HepG2 (cell line): ENCODE data around the gene COX6B1. TPM values are rescaled to one million over a fixed set of nuclear protein-coding genes. Genes with fewer than 3 reads are reported as not detected.

Experiments
- AGO2 ChIP-seq: fragments of 200-400 bp; formaldehyde crosslinking; optimal IDR thresholded peaks from 2 replicates; pipeline ENCODE3; 2017; ENCODE audit warnings: mild to moderate bottlenecking, low read depth, low read length, moderate library complexity
- ASH2L ChIP-seq: fragments of 300-600, 200-600 bp; sonication (generic); IDR thresholded peaks from 2 replicates; pipeline ENCODE4 v1.7.0; 2017; ENCODE audit warnings: low read depth, mild to moderate bottlenecking, moderate library complexity, mixed read lengths, low read length; ENCODE audit not compliant: insufficient read length
- CSRNP1 ChIP-seq: sonication (generic); formaldehyde crosslinking; IDR thresholded peaks from 2 replicates; pipeline ENCODE4 v1.8.1; 2023; ENCODE audit warnings: mild to moderate bottlenecking, missing genetic modification reagents
- GLI4 ChIP-seq: sonication (generic); formaldehyde crosslinking; IDR thresholded peaks from 2 replicates; pipeline ENCODE4 v1.5.1; 2020; ENCODE audit warnings: missing genetic modification reagents, mild to moderate bottlenecking, moderate library complexity, borderline replicate concordance
- MEIS2 ChIP-seq: sonication (generic); formaldehyde crosslinking; IDR thresholded peaks from 2 replicates; pipeline ENCODE4 v1.9.0; 2021; ENCODE audit warnings: mild to moderate bottlenecking, missing genetic modification reagents
- NR2F1 ChIP-seq, 2 experiments: fragments of 450-650 bp in 1 of 2; formaldehyde crosslinking in 1 of 2; IDR thresholded peaks; 2 replicates each; pipeline versions ENCODE4 v1.5.0 to v1.6.1; 2016 to 2020; ENCODE audit warnings: mild to moderate bottlenecking in 1 of 2, missing compliant biosample characterization in 1 of 2, missing genetic modification reagents in 1 of 2, moderate library complexity in 1 of 2
- POGZ ChIP-seq: sonication (generic); formaldehyde crosslinking; IDR thresholded peaks from 2 replicates; pipeline ENCODE4 v1.4.0; 2020; ENCODE audit warnings: mild to moderate bottlenecking, missing genetic modification reagents
- POLR2A ChIP-seq, 2 experiments: IDR thresholded peaks; 2 replicates each; pipeline ENCODE4 v1.6.1; 2011; ENCODE audit warnings: low read depth in 2 of 2, low read length in 2 of 2, mild to moderate bottlenecking in 1 of 2, moderate library complexity in 1 of 2; ENCODE audit not compliant: insufficient read depth in 1 of 2
- RXRB ChIP-seq: IDR thresholded peaks from 2 replicates; pipeline ENCODE4 v1.6.1; 2016; ENCODE audit warnings: borderline replicate concordance, missing genetic modification reagents, missing compliant biosample characterization
- SATB2 ChIP-seq: sonication (generic); formaldehyde crosslinking; IDR thresholded peaks from 2 replicates; pipeline ENCODE4 v1.5.0; 2020; ENCODE audit warnings: missing genetic modification reagents
- SCMH1 ChIP-seq: sonication (generic); formaldehyde crosslinking; IDR thresholded peaks from 2 replicates; pipeline ENCODE4 v1.9.0; 2021; ENCODE audit warnings: missing genetic modification reagents, mild to moderate bottlenecking, borderline replicate concordance
- SRSF9 ChIP-seq: fragments of 200-400 bp; formaldehyde crosslinking; IDR thresholded peaks from 2 replicates; pipeline ENCODE4 v1.6.1; 2018; ENCODE audit warnings: borderline replicate concordance, mild to moderate bottlenecking, low read depth, low read length; ENCODE audit not compliant: insufficient read depth, poor library complexity, severe bottlenecking
- TEAD3 ChIP-seq: optimal IDR thresholded peaks from 2 replicates; pipeline ENCODE3; 2016; ENCODE audit warnings: borderline replicate concordance
- U2AF1 ChIP-seq: fragments of 200-400 bp; formaldehyde crosslinking; optimal IDR thresholded peaks from 2 replicates; pipeline ENCODE3; 2017; ENCODE audit warnings: mild to moderate bottlenecking, low read depth, low read length
- U2AF2 ChIP-seq: fragments of 200-400 bp; formaldehyde crosslinking; IDR thresholded peaks from 2 replicates; pipeline ENCODE4 v1.6.1; 2017; ENCODE audit warnings: low read depth, mild to moderate bottlenecking, low read length
- ZNF274 ChIP-seq: sonication (generic); formaldehyde crosslinking; IDR thresholded peaks from 2 replicates; pipeline ENCODE4 v1.5.1; 2020; ENCODE audit warnings: mild to moderate bottlenecking, missing genetic modification reagents
- ZNF317 ChIP-seq: sonication (generic); formaldehyde crosslinking; IDR thresholded peaks from 2 replicates; pipeline ENCODE4 v1.5.0; 2020; ENCODE audit warnings: mild to moderate bottlenecking, missing genetic modification reagents
- ZNF567 ChIP-seq: sonication (generic); formaldehyde crosslinking; IDR thresholded peaks from 2 replicates; pipeline ENCODE4 v1.8.1; 2023; ENCODE audit warnings: mild to moderate bottlenecking, missing genetic modification reagents, borderline replicate concordance
- ZSCAN29 ChIP-seq: sonication (generic); formaldehyde crosslinking; conservative IDR thresholded peaks from 2 replicates; pipeline ENCODE4 v1.4.0; 2020; ENCODE audit warnings: mild to moderate bottlenecking, missing genetic modification reagents
- polyA plus RNA-seq, 8 experiments: library from polyadenylated mRNA; depleted of rRNA in 3 of 8; stranded (reverse) in 7 of 8; unstranded in 1 of 8; fragments of >200 nt; fragmentation: Illumina TruSeq in 4 of 8; extraction: Trizol in 4 of 8; gene quantifications; 2 replicates each; pipeline versions ENCODE4 v1.2.1 to v1.2.3, GENCODE V29; 2011 to 2016; ENCODE audit warnings: low read depth in 4 of 8, missing spikeins in 1 of 8, mixed read lengths in 1 of 8; ENCODE audit not compliant: insufficient read depth in 1 of 8
- total RNA-seq, 5 experiments: library from RNA; depleted of rRNA; stranded (reverse); fragments of >200 nt; fragmentation: Illumina TruSeq; extraction: Trizol; gene quantifications; 2 replicates each; pipeline ENCODE4 v1.2.3, GENCODE V29; 2016; ENCODE audit warnings: low read depth in 1 of 5
- TF ChIP-seq, protein P1 (sequence below): IDR thresholded peaks from 2 replicates; pipeline ENCODE4 v1.6.1; 2016; ENCODE audit warnings: low read depth, missing genetic modification reagents, missing compliant biosample characterization
- TF ChIP-seq, protein P2 (sequence below): IDR thresholded peaks from 2 replicates; pipeline ENCODE4 v1.6.1; 2016; ENCODE audit warnings: missing biosample characterization, missing genetic modification reagents, low read depth

The COX6B1 gene
- total and polyA plus RNA-seq, 2 of the 13 experiments (the other 11 are each of a cell fraction or from before 2014, with no cell fraction given) = 481 to 487 TPM

- TF ChIP-seq U2AF2 = no peak
- peak; percentile 38 for TF ChIP-seq AGO2
- TF ChIP-seq TEAD3 (CRISPR knock-in tag) = peak; percentile 53
- TF ChIP-seq GLI4 (CRISPR knock-in tag) = peak; percentile 87; the same call in 1 of the 2 replicates
- TF ChIP-seq, protein P1, sequence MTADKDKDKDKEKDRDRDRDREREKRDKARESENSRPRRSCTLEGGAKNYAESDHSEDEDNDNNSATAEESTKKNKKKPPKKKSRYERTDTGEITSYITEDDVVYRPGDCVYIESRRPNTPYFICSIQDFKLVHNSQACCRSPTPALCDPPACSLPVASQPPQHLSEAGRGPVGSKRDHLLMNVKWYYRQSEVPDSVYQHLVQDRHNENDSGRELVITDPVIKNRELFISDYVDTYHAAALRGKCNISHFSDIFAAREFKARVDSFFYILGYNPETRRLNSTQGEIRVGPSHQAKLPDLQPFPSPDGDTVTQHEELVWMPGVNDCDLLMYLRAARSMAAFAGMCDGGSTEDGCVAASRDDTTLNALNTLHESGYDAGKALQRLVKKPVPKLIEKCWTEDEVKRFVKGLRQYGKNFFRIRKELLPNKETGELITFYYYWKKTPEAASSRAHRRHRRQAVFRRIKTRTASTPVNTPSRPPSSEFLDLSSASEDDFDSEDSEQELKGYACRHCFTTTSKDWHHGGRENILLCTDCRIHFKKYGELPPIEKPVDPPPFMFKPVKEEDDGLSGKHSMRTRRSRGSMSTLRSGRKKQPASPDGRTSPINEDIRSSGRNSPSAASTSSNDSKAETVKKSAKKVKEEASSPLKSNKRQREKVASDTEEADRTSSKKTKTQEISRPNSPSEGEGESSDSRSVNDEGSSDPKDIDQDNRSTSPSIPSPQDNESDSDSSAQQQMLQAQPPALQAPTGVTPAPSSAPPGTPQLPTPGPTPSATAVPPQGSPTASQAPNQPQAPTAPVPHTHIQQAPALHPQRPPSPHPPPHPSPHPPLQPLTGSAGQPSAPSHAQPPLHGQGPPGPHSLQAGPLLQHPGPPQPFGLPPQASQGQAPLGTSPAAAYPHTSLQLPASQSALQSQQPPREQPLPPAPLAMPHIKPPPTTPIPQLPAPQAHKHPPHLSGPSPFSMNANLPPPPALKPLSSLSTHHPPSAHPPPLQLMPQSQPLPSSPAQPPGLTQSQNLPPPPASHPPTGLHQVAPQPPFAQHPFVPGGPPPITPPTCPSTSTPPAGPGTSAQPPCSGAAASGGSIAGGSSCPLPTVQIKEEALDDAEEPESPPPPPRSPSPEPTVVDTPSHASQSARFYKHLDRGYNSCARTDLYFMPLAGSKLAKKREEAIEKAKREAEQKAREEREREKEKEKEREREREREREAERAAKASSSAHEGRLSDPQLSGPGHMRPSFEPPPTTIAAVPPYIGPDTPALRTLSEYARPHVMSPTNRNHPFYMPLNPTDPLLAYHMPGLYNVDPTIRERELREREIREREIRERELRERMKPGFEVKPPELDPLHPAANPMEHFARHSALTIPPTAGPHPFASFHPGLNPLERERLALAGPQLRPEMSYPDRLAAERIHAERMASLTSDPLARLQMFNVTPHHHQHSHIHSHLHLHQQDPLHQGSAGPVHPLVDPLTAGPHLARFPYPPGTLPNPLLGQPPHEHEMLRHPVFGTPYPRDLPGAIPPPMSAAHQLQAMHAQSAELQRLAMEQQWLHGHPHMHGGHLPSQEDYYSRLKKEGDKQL (CRISPR knock-in tag) = no peak
- no peak for TF ChIP-seq U2AF1
- TF ChIP-seq SCMH1 (CRISPR knock-in tag) = no peak
- peak; percentile 97 for TF ChIP-seq POGZ (CRISPR knock-in tag)
- TF ChIP-seq, protein P2, sequence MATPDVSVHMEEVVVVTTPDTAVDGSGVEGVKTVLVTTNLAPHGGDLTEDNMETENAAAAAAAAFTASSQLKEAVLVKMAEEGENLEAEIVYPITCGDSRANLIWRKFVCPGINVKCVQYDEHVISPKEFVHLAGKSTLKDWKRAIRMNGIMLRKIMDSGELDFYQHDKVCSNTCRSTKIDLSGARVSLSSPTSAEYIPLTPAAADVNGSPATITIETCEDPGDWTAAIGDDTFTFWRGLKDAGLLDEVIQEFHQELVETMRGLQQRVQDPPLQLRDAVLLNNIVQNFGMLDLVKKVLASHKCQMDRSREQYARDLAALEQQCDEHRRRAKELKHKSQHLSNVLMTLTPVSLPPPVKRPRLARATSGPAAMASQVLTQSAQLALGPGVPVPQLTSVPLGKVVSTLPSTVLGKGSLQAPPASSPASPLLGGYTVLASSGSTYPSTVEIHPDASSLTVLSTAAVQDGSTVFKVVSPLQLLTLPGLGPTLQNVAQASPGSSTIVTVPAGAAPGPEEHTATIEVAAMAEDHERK (CRISPR knock-in tag) = no peak
- TF ChIP-seq ZNF567 = no peak
- TF ChIP-seq CSRNP1 (CRISPR knock-in tag) = no peak
- peak; percentile 55 to 70; a peak in 3 of 4 replicates for TF ChIP-seq POLR2A (IDR thresholded peaks at IDR 0.05; ENCODE audit: insufficient read depth in 1 of 2, low read depth in 2 of 2, low read length in 2 of 2)
- 0 out of 2 replicates have a peak, but pooled peaks have one; percentile 45 for TF ChIP-seq ZSCAN29 (CRISPR knock-in tag)
- no peak for TF ChIP-seq SRSF9
- TF ChIP-seq ASH2L = peak; percentile 78
- 0 out of 2 replicates have a peak, but pooled peaks have one; percentile 18 for TF ChIP-seq MEIS2
- no peak for TF ChIP-seq SATB2 (CRISPR knock-in tag)
- no peak for TF ChIP-seq ZNF274 (CRISPR knock-in tag)
- 0 out of 4 replicates have a peak, but pooled peaks of 1 of the 2 experiments have one; percentile 8 for TF ChIP-seq NR2F1 (CRISPR knock-in tag; IDR thresholded peaks at IDR 0.05)
- no peak for TF ChIP-seq RXRB (CRISPR knock-in tag)
- TF ChIP-seq ZNF317 = no peak; the same call in 1 of the 2 replicates
Observed at GRCh38 chr19:35628565-35629331, 19.4 kb upstream of the COX6B1 start, which contains the start of gene RBM42 (continued).
